Iris pigment epithelial cell (primary cell): Measurements from ENCODE around the gene OLFM1.
"Not testable (repeated sequence)": the region's sequence is repeated elsewhere in the genome, so short reads cannot be mapped to it uniquely, and the experiment has no call there.

Experiments
- DNase-seq: peaks from one replicate; pipeline ENCODE4 v3.0.0-alpha.2; 2011; ENCODE audit warnings: low read depth

The OLFM1 gene

GRCh38 chr9:135107581-135108235 is 20.2 kb downstream of the OLFM1 start:
- no peak for DNase-seq

- no peak for DNase-seq
Observed at GRCh38 chr9:135108831-135109510, 21.5 kb downstream of the OLFM1 start.

- DNase-seq, result no peak
Observed at GRCh38 chr9:135109650-135110049, 22.2 kb downstream of the OLFM1 start.

GRCh38 chr9:135110416-135110815 is 22.9 kb downstream of the OLFM1 start:
- no peak for DNase-seq

- DNase-seq, result not testable (repeated sequence)
Observed at GRCh38 chr9:135111600-135111999, 24.1 kb downstream of the OLFM1 start.

GRCh38 chr9:135116371-135116770 is 28.9 kb downstream of the OLFM1 start:
- DNase-seq, result no peak

GRCh38 chr9:135116881-135117280 is 29.4 kb downstream of the OLFM1 start:
- DNase-seq, result no peak

- DNase-seq, result no peak
Observed at GRCh38 chr9:135117281-135117680, 29.8 kb downstream of the OLFM1 start.

GRCh38 chr9:135119496-135120064 is 32.1 kb downstream of the OLFM1 start:
- no peak for DNase-seq

GRCh38 chr9:135120249-135120648 is 32.8 kb downstream of the OLFM1 start:
- no peak for DNase-seq

- DNase-seq, result no peak
Observed at GRCh38 chr9:135122316-135122715, 34.8 kb downstream of the OLFM1 start.

GRCh38 chr9:135123126-135123772 is 35.8 kb downstream of the OLFM1 start:
- DNase-seq, result no peak

GRCh38 chr9:135123773-135124134 is 36.3 kb downstream of the OLFM1 start:
- DNase-seq, result no peak

- no peak for DNase-seq
Observed at GRCh38 chr9:135126451-135127187, 39.2 kb downstream of the OLFM1 start.

- DNase-seq, result no peak
Observed at GRCh38 chr9:135127718-135128670, 40.5 kb downstream of the OLFM1 start.

GRCh38 chr9:135129137-135129695 is 41.7 kb downstream of the OLFM1 start:
- no peak for DNase-seq

- no peak for DNase-seq
Observed at GRCh38 chr9:135130207-135130976, 42.9 kb downstream of the OLFM1 start.

- no peak for DNase-seq
Observed at GRCh38 chr9:135131488-135131887, 44.0 kb downstream of the OLFM1 start.

GRCh38 chr9:135132008-135132407 is 44.5 kb downstream of the OLFM1 start:
- no peak for DNase-seq
